Transverse colon (tissue), 4 donors: Measurements from ENCODE around the gene SCAF8.

Source experiments
- CTCF ChIP-seq, 5 experiments: fragments of 200-600 bp in 3 of 5; fragments of 450-650 bp in 2 of 5; sonication (generic) in 3 of 5; IDR thresholded peaks; 1 replicate in 2 of 5; 2 replicates in 3 of 5; pipeline ENCODE4 v1.5.1; 2016 to 2017; ENCODE audit warnings: antibody characterized with exemption in 5 of 5, inconsistent platforms in 3 of 5, mild to moderate bottlenecking in 2 of 5, moderate library complexity in 1 of 5
- POLR2A ChIP-seq: fragments of 450-650 bp; IDR thresholded peaks from one replicate; pipeline ENCODE4 v1.6.1; 2016; ENCODE audit warnings: antibody characterized with exemption, mild to moderate bottlenecking, moderate library complexity
- POLR2AphosphoS5 ChIP-seq, 3 donors: sonication (generic); formaldehyde crosslinking; IDR thresholded peaks; one replicate each; pipeline ENCODE4 v1.6.1; 2016; ENCODE audit warnings: antibody characterized with exemption in 3 of 3

GRCh38 chr6:154824076-154824475 lies 90.9 kb downstream of the SCAF8 start:
- TF ChIP-seq CTCF (IDR thresholded peaks at IDR 0.05), result no peak
- TF ChIP-seq POLR2AphosphoS5 (IDR thresholded peaks at IDR 0.05), result no peak
- TF ChIP-seq POLR2A, result no peak
